WTC11 (cell line): ENCODE measurements around the gene PIGQ. TPM values are rescaled to one million over a fixed set of nuclear protein-coding genes. Genes with fewer than 3 reads are reported as not detected.

Experiments
- ATAC-seq: fragments of 200-7000 bp; cut with Tn5 transposase; 2 replicates; pipeline ENCODE4 v1.10.0; 2021; ENCODE audit warnings: mild to moderate bottlenecking, moderate library complexity
- CTCF ChIA-PET: fragments of 300-600 bp; sonication (Branson Sonifier 250); formaldehyde crosslinking; loops from one replicate; lab custom pipeline; 2021; ENCODE audit warnings: antibody characterized with exemption; lab: Charles Lee
- POLR2A ChIA-PET: fragments of 350-600 bp; sonication (Branson Sonifier 250); formaldehyde crosslinking; loops from one replicate; lab custom pipeline; 2021; ENCODE audit warnings: antibody characterized with exemption; lab: Charles Lee
- DNase-seq: peaks from one replicate; pipeline ENCODE4 v3.0.0; 2021; ENCODE audit warnings: low spot score
- H3K27ac Mint-ChIP-seq: 2 replicates; pipeline ENCODE4 v1.8.0; 2021; ENCODE audit warnings: mixed read lengths
- H3K27me3 Mint-ChIP-seq: 2 replicates; pipeline ENCODE4 v1.8.0; 2021; ENCODE audit warnings: low read depth, mild to moderate bottlenecking, moderate library complexity, mixed read lengths
- H3K36me3 Mint-ChIP-seq: 2 replicates; pipeline ENCODE4 v1.8.0; 2021; ENCODE audit warnings: mixed read lengths
- H3K4me1 Mint-ChIP-seq: 2 replicates; pipeline ENCODE4 v1.8.0; 2022; ENCODE audit warnings: mixed read lengths
- H3K4me3 Mint-ChIP-seq: 2 replicates; pipeline ENCODE4 v1.8.0; 2021; ENCODE audit warnings: mild to moderate bottlenecking, moderate library complexity, mixed read lengths
- H3K9me3 Mint-ChIP-seq: 2 replicates; pipeline ENCODE4 v1.8.0; 2021; ENCODE audit warnings: mixed read lengths
- AFF4 ChIP-seq: sonication (generic); formaldehyde crosslinking; IDR thresholded peaks from 2 replicates; pipeline ENCODE4 v1.8.1; 2023; ENCODE audit warnings: mild to moderate bottlenecking, missing genetic modification reagents, borderline replicate concordance
- ATF3 ChIP-seq: sonication (generic); formaldehyde crosslinking; conservative IDR thresholded peaks from 2 replicates; pipeline ENCODE4 v1.8.1; 2022; ENCODE audit warnings: mild to moderate bottlenecking, missing genetic modification reagents
- CREM ChIP-seq: sonication (generic); formaldehyde crosslinking; IDR thresholded peaks from 2 replicates; pipeline ENCODE4 v1.8.1; 2022; ENCODE audit warnings: mild to moderate bottlenecking, missing genetic modification reagents, moderate library complexity
- EMX1 ChIP-seq: fragments of 250-450 bp; sonication (Bioruptor Pico); IDR thresholded peaks from 2 replicates; pipeline ENCODE4 v1.8.0; 2021; ENCODE audit warnings: mild to moderate bottlenecking
- FOXJ3 ChIP-seq: sonication (generic); formaldehyde crosslinking; IDR thresholded peaks from 2 replicates; pipeline ENCODE4 v1.9.0; 2021; ENCODE audit warnings: missing genetic modification reagents, mild to moderate bottlenecking, borderline replicate concordance
- GRHL2 ChIP-seq: fragments of 250-450 bp; sonication (Bioruptor Pico); IDR thresholded peaks from 2 replicates; pipeline ENCODE4 v1.8.0; 2022; ENCODE audit warnings: mild to moderate bottlenecking, moderate library complexity; ENCODE audit not compliant: insufficient replicate concordance, severe bottlenecking
- GTF2I ChIP-seq: fragments of 250-450 bp; sonication (Bioruptor Pico); conservative IDR thresholded peaks from 2 replicates; pipeline ENCODE4 v1.4.0; 2021; ENCODE audit warnings: mild to moderate bottlenecking
- HMGXB4 ChIP-seq: sonication (generic); formaldehyde crosslinking; IDR thresholded peaks from 2 replicates; pipeline ENCODE4 v1.8.1; 2023; ENCODE audit warnings: mild to moderate bottlenecking, moderate library complexity, missing genetic modification reagents
- MLX ChIP-seq: sonication (generic); formaldehyde crosslinking; IDR thresholded peaks from 2 replicates; pipeline ENCODE4 v1.8.1; 2023; ENCODE audit warnings: mild to moderate bottlenecking, missing genetic modification reagents, moderate library complexity
- MXD4 ChIP-seq: fragments of 250-450 bp; sonication (Bioruptor Pico); IDR thresholded peaks from 2 replicates; pipeline ENCODE4 v1.8.0; 2021; ENCODE audit warnings: mild to moderate bottlenecking, moderate library complexity, borderline replicate concordance
- MYBL2 ChIP-seq: sonication (generic); formaldehyde crosslinking; IDR thresholded peaks from 2 replicates; pipeline ENCODE4 v1.8.1; 2023; ENCODE audit warnings: mild to moderate bottlenecking, moderate library complexity, missing genetic modification reagents
- NR2C2 ChIP-seq: sonication (generic); formaldehyde crosslinking; IDR thresholded peaks from 2 replicates; pipeline ENCODE4 v1.8.0; 2022; ENCODE audit warnings: mild to moderate bottlenecking, missing genetic modification reagents
- SMAD4 ChIP-seq: sonication (generic); formaldehyde crosslinking; IDR thresholded peaks from 2 replicates; pipeline ENCODE4 v1.8.0; 2022; ENCODE audit warnings: mild to moderate bottlenecking, missing genetic modification reagents
- TCF7 ChIP-seq: sonication (generic); formaldehyde crosslinking; IDR thresholded peaks from 2 replicates; pipeline ENCODE4 v1.8.0; 2022; ENCODE audit warnings: mild to moderate bottlenecking, low read depth, missing genetic modification reagents, moderate library complexity
- ZBTB43 ChIP-seq: sonication (generic); formaldehyde crosslinking; IDR thresholded peaks from 2 replicates; pipeline ENCODE4 v1.8.1; 2023; ENCODE audit warnings: mild to moderate bottlenecking, missing genetic modification reagents
- ZNF263 ChIP-seq: sonication (generic); formaldehyde crosslinking; IDR thresholded peaks from 2 replicates; pipeline ENCODE4 v1.8.1; 2022; ENCODE audit warnings: low read depth, mild to moderate bottlenecking, moderate library complexity, missing genetic modification reagents
- ZNF281 ChIP-seq: sonication (generic); formaldehyde crosslinking; IDR thresholded peaks from 2 replicates; pipeline ENCODE4 v1.8.0; 2023; ENCODE audit warnings: mild to moderate bottlenecking, missing genetic modification reagents
- ZNF425 ChIP-seq: fragments of 250-450 bp; sonication (Bioruptor Pico); conservative IDR thresholded peaks from 2 replicates; pipeline ENCODE4 v1.9.0; 2021; ENCODE audit warnings: mild to moderate bottlenecking
- ZNF512 ChIP-seq: sonication (generic); formaldehyde crosslinking; IDR thresholded peaks from 2 replicates; pipeline ENCODE4 v1.8.1; 2022; ENCODE audit warnings: missing genetic modification reagents, borderline replicate concordance
- ZNF671 ChIP-seq: fragments of 250-450 bp; sonication (Bioruptor Pico); IDR thresholded peaks from 2 replicates; pipeline ENCODE4 v1.8.0; 2021; ENCODE audit warnings: mild to moderate bottlenecking
- total RNA-seq: library from RNA; stranded (reverse); gene quantifications from 3 replicates; pipeline ENCODE4 v1.2.3, GENCODE V29; 2021

PIGQ gene
- total RNA-seq, 1 experiment from 2014 or later: 63.7 TPM

GRCh38 chr16:609316-609715 lies 39.5 kb downstream of the PIGQ start:
- Mint-ChIP-seq H3K27ac (no peak overlapping the region), H3K4me1 (peaks cover 8% of the 10 kb centered on the region), H3K9me3 (peaks cover 11% of the 10 kb centered on the region), H3K27me3 (no peaks in the 10 kb centered on the region), H3K4me3 (no peak overlapping the region), H3K36me3 (peaks cover 22% of the 10 kb centered on the region)
- TF ChIP-seq MYBL2 (CRISPR knock-in tag) (no peak), CREM (CRISPR knock-in tag) (no peak), MXD4 (CRISPR knock-in tag) (no peak), FOXJ3 (CRISPR knock-in tag) (no peak), NR2C2 (CRISPR knock-in tag) (no peak), ZNF263 (no peak), HMGXB4 (CRISPR knock-in tag) (no peak), MLX (CRISPR knock-in tag) (no peak), TCF7 (CRISPR knock-in tag) (no peak), GTF2I (CRISPR knock-in tag) (no peak), GRHL2 (no peak)
- POLR2A ChIA-PET: interaction anchor here (1.0 kb wide), 1 partner anchor 8 kb away, joined by 3 read pairs; no protein-coding TSS in a partner anchor
- CTCF ChIA-PET: interaction anchor here (0.7 to 2.7 kb wide), 9 partner anchors 9 to 142 kb away, joined by 3 to 17 read pairs (median 5); no protein-coding TSS in a partner anchor
- DNase-seq: no peak
- ATAC-seq: no peak

- Mint-ChIP-seq H3K9me3 (peaks cover 7% of the 10 kb centered on the region), H3K4me3 (no peak overlapping the region), H3K27me3 (no peaks in the 10 kb centered on the region), H3K36me3 (peaks cover 20% of the 10 kb centered on the region), H3K4me1 (peaks cover 8% of the 10 kb centered on the region), H3K27ac (peak overlapping the region; percentile 50; the same call in 1 of the 2 replicates)
- CTCF ChIA-PET: interaction anchor here (0.6 to 2.7 kb wide), 10 partner anchors 9 to 143 kb away, joined by 3 to 17 read pairs (median 4); partner anchors contain the start of gene RAB40C
- POLR2A ChIA-PET: interaction anchor here (1.0 kb wide), 1 partner anchor 9 kb away, joined by 3 read pairs; no protein-coding TSS in a partner anchor
- ATAC-seq (no peak), DNase-seq (no peak)
- TF ChIP-seq ATF3 (CRISPR knock-in tag): no peak
- no peak for TF ChIP-seq ZNF281 (CRISPR knock-in tag)
- TF ChIP-seq SMAD4 (CRISPR knock-in tag): no peak
- no peak for TF ChIP-seq ZNF512 (CRISPR knock-in tag)
- no peak for TF ChIP-seq EMX1 (CRISPR knock-in tag)
- TF ChIP-seq AFF4 (CRISPR knock-in tag): no peak
- TF ChIP-seq ZNF425 (CRISPR knock-in tag): no peak
- no peak for TF ChIP-seq ZBTB43
- no peak for TF ChIP-seq ZNF671 (CRISPR knock-in tag)
Measured at GRCh38 chr16:609984-610383, 40.2 kb downstream of the PIGQ start.
